ENCODE measurements around the gene LRRC56. TPM values are rescaled to one million over a fixed set of nuclear protein-coding genes. Genes with fewer than 3 reads are reported as not detected.

Gene LRRC56
- total RNA-seq, 1 experiment from 2014 or later, result 0.08 TPM

GRCh38 chr11:587546-587945, 50.2 kb downstream of the LRRC56 start:
- no peaks in the 10 kb centered on the region for H3K9me3 ChIP-seq (replicated peaks)
- H3K4me3 ChIP-seq, result no peak overlapping the region
- no peaks in the 10 kb centered on the region for H3K4me1 ChIP-seq
- peaks cover 70% of the 10 kb centered on the region for H3K36me3 ChIP-seq
- no peak overlapping the region for H3K27ac ChIP-seq
- no peak for DNase-seq
- H3K27me3 ChIP-seq, result no peaks in the 10 kb centered on the region

DNA sequence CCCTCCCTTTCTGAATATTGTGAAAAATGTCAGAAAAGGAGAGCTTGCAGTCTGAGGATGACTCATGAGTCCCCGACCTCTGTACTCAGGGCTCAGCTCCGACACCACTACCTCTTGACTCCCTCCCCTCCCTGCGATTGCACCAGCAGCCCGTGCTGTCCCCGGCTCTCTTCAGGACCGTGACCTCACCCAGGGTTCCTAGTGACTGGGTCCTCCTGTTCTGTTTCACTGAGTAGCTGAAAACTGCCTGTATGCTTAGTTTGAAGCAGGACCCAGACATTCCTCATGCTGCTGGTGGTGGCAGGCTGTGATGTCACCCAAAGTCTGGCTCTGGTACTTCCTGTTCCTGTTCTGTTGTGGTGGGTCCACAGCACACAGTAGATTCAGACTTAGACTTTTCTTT, 50.7 kb downstream of the LRRC56 start:
- DNase-seq, result no peak
- no peak overlapping the region for H3K27ac ChIP-seq
- H3K9me3 ChIP-seq (replicated peaks), result no peaks in the 10 kb centered on the region
- H3K4me1 ChIP-seq, result no peaks in the 10 kb centered on the region
- H3K4me3 ChIP-seq, result no peak overlapping the region
- H3K27me3 ChIP-seq, result no peaks in the 10 kb centered on the region
- peaks cover 70% of the 10 kb centered on the region for H3K36me3 ChIP-seq

GRCh38 chr11:589798-590197, 52.5 kb downstream of the LRRC56 start:
- H3K9me3 ChIP-seq (replicated peaks), result no peaks in the 10 kb centered on the region
- no peaks in the 10 kb centered on the region for H3K4me1 ChIP-seq
- H3K27me3 ChIP-seq, result no peaks in the 10 kb centered on the region
- no peak for DNase-seq
- no peak overlapping the region for H3K4me3 ChIP-seq
- H3K36me3 ChIP-seq, result peaks cover 76% of the 10 kb centered on the region
- no peak overlapping the region for H3K27ac ChIP-seq

- Histone ChIP-seq H3K4me1 (no peaks in the 10 kb centered on the region), H3K9me3 (replicated peaks) (no peaks in the 10 kb centered on the region), H3K27me3 (no peaks in the 10 kb centered on the region), H3K4me3 (no peak overlapping the region), H3K27ac (no peak overlapping the region), H3K36me3 (peaks cover 83% of the 10 kb centered on the region)
- no peak for DNase-seq
Observed at GRCh38 chr11:590997-591396, 53.7 kb downstream of the LRRC56 start.

DNA sequence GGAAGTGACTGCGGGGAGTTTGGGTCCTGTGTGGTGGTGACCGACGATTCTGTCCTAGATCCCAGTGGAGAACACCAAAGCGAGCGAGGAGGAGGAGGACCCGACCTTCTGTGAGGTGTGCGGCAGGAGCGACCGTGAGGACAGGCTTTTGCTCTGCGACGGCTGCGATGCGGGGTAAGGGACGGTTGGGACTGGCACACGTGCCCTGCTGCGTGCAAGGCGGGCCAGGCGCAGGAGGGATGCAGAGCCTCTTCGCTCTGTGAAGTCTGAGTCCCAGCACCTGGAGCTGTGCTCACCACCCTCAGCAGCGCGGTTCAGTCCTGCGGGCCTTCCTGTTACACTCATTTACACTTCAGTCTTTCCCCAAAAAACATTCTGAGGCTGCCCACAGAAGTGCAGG, 55.2 kb downstream of the LRRC56 start:
- H3K27me3 ChIP-seq, result no peaks in the 10 kb centered on the region
- H3K27ac ChIP-seq, result no peak overlapping the region
- no peak for DNase-seq
- H3K4me3 ChIP-seq, result no peak overlapping the region
- H3K36me3 ChIP-seq, result peaks cover 81% of the 10 kb centered on the region
- H3K9me3 ChIP-seq (replicated peaks), result no peaks in the 10 kb centered on the region
- H3K4me1 ChIP-seq, result no peaks in the 10 kb centered on the region

GRCh38 chr11:592918-593317, 55.6 kb downstream of the LRRC56 start:
- no peak for DNase-seq
- Histone ChIP-seq H3K4me3 (no peak overlapping the region), H3K9me3 (replicated peaks) (no peaks in the 10 kb centered on the region), H3K36me3 (peaks cover 79% of the 10 kb centered on the region), H3K27ac (no peak overlapping the region), H3K27me3 (no peaks in the 10 kb centered on the region), H3K4me1 (no peaks in the 10 kb centered on the region)

DNA sequence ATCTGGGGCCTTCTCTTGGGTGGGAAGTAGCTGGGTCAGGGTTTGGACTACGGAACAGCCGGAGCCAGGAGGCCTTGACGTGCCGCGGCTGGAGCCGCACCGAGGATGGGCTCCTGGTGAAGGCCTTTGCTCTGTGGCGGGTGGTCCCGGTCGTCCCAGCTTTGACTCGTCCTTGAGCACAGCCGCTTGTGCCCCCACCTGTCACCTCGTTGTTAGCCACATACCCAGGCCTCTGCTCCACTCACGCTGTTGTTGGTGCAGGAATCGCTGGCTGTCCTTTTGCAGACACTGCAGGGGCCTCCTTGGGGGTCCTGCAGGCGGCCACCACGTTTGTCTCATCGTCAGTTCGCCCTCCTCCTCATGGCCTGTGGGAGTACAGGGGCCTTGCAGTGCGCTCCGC, 56.0 kb downstream of the LRRC56 start:
- Histone ChIP-seq H3K9me3 (replicated peaks) (no peaks in the 10 kb centered on the region), H3K4me3 (no peak overlapping the region), H3K4me1 (no peaks in the 10 kb centered on the region), H3K36me3 (peaks cover 79% of the 10 kb centered on the region), H3K27ac (no peak overlapping the region), H3K27me3 (no peaks in the 10 kb centered on the region)
- no peak for DNase-seq

DNA sequence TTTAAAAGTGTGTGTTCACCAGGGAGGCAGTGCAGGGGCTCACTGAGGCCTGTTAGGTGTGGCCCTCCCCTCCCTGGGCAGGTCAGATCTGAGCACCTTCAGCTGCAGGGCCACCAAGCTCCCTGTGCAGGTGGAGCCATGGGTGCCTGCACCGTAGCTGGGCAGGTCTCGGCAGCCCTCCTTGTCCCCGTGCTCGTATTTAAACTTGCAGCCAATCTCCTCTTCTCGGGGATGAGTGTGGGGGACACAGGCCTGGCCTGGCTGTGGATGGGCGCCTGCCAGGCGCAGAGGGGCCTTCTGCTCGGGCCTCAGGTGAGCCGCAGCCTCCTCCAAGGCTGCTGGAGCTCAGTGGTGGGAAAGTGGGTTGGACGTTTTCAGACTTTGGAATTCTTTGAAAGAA, 58.1 kb downstream of the LRRC56 start:
- Histone ChIP-seq H3K27ac (no peak overlapping the region), H3K4me3 (no peak overlapping the region), H3K27me3 (no peaks in the 10 kb centered on the region), H3K4me1 (no peaks in the 10 kb centered on the region), H3K36me3 (peaks cover 78% of the 10 kb centered on the region), H3K9me3 (replicated peaks) (no peaks in the 10 kb centered on the region)
- DNase-seq, result no peak

DNA sequence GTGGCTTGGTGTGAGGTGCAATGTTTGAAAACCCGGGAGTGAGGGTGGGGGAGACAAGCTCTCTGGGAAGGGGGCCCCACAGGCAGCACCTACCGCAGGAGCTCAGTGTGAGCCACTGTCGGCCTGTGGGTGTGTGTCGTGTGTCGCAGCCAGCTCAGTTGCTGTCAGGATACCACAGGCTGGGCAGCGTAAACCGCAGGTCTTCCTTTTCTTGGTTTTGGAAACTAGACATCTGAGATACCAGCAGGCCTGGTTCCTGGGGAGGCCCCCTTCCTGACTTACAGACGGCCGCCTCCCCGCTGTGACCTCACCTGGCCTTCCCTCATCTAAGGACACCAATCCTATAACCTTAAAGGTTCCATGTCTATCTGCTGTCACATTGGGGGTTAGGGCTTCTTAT, 59.0 kb downstream of the LRRC56 start:
- Histone ChIP-seq H3K27ac (no peak overlapping the region), H3K9me3 (replicated peaks) (no peaks in the 10 kb centered on the region), H3K36me3 (peaks cover 77% of the 10 kb centered on the region), H3K4me1 (no peaks in the 10 kb centered on the region), H3K4me3 (no peak overlapping the region), H3K27me3 (no peaks in the 10 kb centered on the region)
- no peak for DNase-seq

DNA sequence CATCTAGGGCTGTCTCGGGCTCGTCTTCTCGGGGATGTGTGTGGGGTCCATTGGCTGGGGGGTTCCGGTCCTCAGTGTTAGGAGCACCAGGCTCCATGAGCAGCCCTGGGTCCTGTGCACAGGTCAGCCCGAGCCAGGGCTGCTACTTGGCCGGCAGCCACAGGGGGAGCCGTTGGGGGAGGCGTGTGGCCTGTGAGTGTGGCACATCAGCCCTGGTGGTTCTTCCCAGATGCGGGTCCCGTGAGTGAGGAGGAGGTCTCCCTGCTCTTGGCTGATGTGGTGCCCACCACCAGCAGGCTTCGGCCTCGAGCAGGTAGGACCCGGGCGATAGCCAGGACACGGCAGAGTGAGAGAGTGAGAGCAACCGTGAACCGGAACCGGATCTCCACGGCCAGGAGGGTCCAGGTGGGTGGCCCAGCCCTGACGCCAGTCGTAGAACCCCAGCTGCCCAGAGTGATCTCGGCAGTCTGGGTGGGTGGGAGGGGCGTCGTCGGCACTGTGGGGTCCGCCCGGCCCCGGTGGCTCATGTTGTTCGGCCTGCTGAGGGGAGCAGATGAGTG, 59.9 kb downstream of the LRRC56 start:
- Histone ChIP-seq H3K36me3 (peaks cover 80% of the 10 kb centered on the region), H3K27me3 (no peaks in the 10 kb centered on the region), H3K4me1 (no peaks in the 10 kb centered on the region), H3K9me3 (replicated peaks) (no peaks in the 10 kb centered on the region), H3K4me3 (no peak overlapping the region), H3K27ac (no peak overlapping the region)
- no peak for DNase-seq

GRCh38 chr11:598005-598680, 60.8 kb downstream of the LRRC56 start:
- no peaks in the 10 kb centered on the region for H3K27me3 ChIP-seq
- H3K9me3 ChIP-seq (replicated peaks), result no peaks in the 10 kb centered on the region
- H3K27ac ChIP-seq, result no peak overlapping the region
- DNase-seq, result no peak
- H3K4me3 ChIP-seq, result no peak overlapping the region
- no peaks in the 10 kb centered on the region for H3K4me1 ChIP-seq
- peaks cover 78% of the 10 kb centered on the region for H3K36me3 ChIP-seq

GRCh38 chr11:601573-602245, 64.4 kb downstream of the LRRC56 start:
- H3K9me3 ChIP-seq (replicated peaks), result no peaks in the 10 kb centered on the region
- H3K4me3 ChIP-seq, result no peak overlapping the region
- DNase-seq, result no peak
- peaks cover 76% of the 10 kb centered on the region for H3K36me3 ChIP-seq
- H3K27ac ChIP-seq, result no peak overlapping the region
- no peaks in the 10 kb centered on the region for H3K4me1 ChIP-seq
- no peaks in the 10 kb centered on the region for H3K27me3 ChIP-seq

- no peaks in the 10 kb centered on the region for H3K9me3 ChIP-seq (replicated peaks)
- no peak for DNase-seq
- no peaks in the 10 kb centered on the region for H3K4me1 ChIP-seq
- no peaks in the 10 kb centered on the region for H3K27me3 ChIP-seq
- peaks cover 82% of the 10 kb centered on the region for H3K36me3 ChIP-seq
- H3K4me3 ChIP-seq, result no peak overlapping the region
- no peak overlapping the region for H3K27ac ChIP-seq
Observed at GRCh38 chr11:603154-603553, 65.8 kb downstream of the LRRC56 start.
